Measurements from ENCODE around the gene TMEM79. TPM values are rescaled to one million over a fixed set of nuclear protein-coding genes. Genes with fewer than 3 reads are reported as not detected.

Gene TMEM79
- polyA plus RNA-seq, 1 donor (not counting 4 experiments of a cell fraction or from before 2014, with no cell fraction given) = 14.2 TPM

GRCh38 chr1:156276532-156276931, 7.6 kb upstream of the TMEM79 start:
- H3K9ac ChIP-seq (ENCODE audit: control insufficient read depth, extremely low read depth, insufficient read depth, low read length) = no peak overlapping the region
- peaks cover 7% of the 10 kb centered on the region for H3K4me1 ChIP-seq (ENCODE audit: control insufficient read depth, extremely low read depth, insufficient read depth, low read length)
- no peak for FAIRE-seq
- no peaks in the 10 kb centered on the region for H3K27me3 ChIP-seq (ENCODE audit: control insufficient read depth, extremely low read depth, insufficient read depth, low read length)
- dilution Hi-C loops (cut with MboI; ENCODE audit: extremely low pct_ligation_motif_present, low sequenced_read_pairs) = no loop called here
- no peak overlapping the region for H3K4me3 ChIP-seq (ENCODE audit: control insufficient read depth in 2 of 3, extremely low read depth in 1 of 3, insufficient read depth in 2 of 3, low read depth in 1 of 3, low read length in 3 of 3)
- no peak overlapping the region for H3K4me2 ChIP-seq (ENCODE audit: control insufficient read depth, extremely low read depth, insufficient read depth, low read depth, low read length)
- peaks cover 36 to 52% of the 10 kb centered on the region in 2 experiments for H3K36me3 ChIP-seq (ENCODE audit: control insufficient read depth in 2 of 2, extremely low read depth in 1 of 2, insufficient read depth in 2 of 2, low read length in 2 of 2)
- no peak for DNase-seq (ENCODE audit: low read depth, low spot score)
- no peaks in the 10 kb centered on the region for H4K20me1 ChIP-seq (ENCODE audit: control insufficient read depth, extremely low read depth, insufficient read depth, low read length)
- H2AFZ ChIP-seq (ENCODE audit: control insufficient read depth, low read length) = no peak overlapping the region
- H3K27ac ChIP-seq (ENCODE audit: control insufficient read depth, insufficient read depth, low read length) = no peak overlapping the region
- peaks cover 39% of the 10 kb centered on the region for H3K79me2 ChIP-seq (ENCODE audit: control insufficient read depth, insufficient read depth, low read length)
- H3K9me1 ChIP-seq (ENCODE audit: control insufficient read depth, extremely low read depth, insufficient read depth, low read length) = no peaks in the 10 kb centered on the region
- TF ChIP-seq CTCF (optimal IDR thresholded peaks at IDR 0.05 in 1 of 3, IDR thresholded peaks at IDR 0.05 in 1 of 3, conservative IDR thresholded peaks at IDR 0.05 in 1 of 3; ENCODE audit: extremely low read depth in 1 of 3, insufficient read depth in 2 of 3, low read length in 3 of 3) = no peak
- TF ChIP-seq EZH2 (IDR thresholded peaks at IDR 0.05; ENCODE audit: low read length) = no peak
- no peaks in the 10 kb centered on the region for H3K9me3 ChIP-seq (ENCODE audit: control insufficient read depth, low read depth, low read length)

- peaks cover 35 to 50% of the 10 kb centered on the region in 2 experiments for H3K36me3 ChIP-seq (ENCODE audit: control insufficient read depth in 2 of 2, extremely low read depth in 1 of 2, insufficient read depth in 2 of 2, low read length in 2 of 2)
- H3K9me3 ChIP-seq (ENCODE audit: control insufficient read depth, low read depth, low read length) = no peaks in the 10 kb centered on the region
- H3K4me1 ChIP-seq (ENCODE audit: control insufficient read depth, extremely low read depth, insufficient read depth, low read length) = peaks cover 10% of the 10 kb centered on the region
- H3K27ac ChIP-seq (ENCODE audit: control insufficient read depth, insufficient read depth, low read length) = no peak overlapping the region
- FAIRE-seq (no peak), DNase-seq (ENCODE audit: low read depth, low spot score) (no peak)
- dilution Hi-C loops (cut with MboI; ENCODE audit: extremely low pct_ligation_motif_present, low sequenced_read_pairs) = no loop called here
- no peak overlapping the region for H3K4me3 ChIP-seq (ENCODE audit: control insufficient read depth in 2 of 3, extremely low read depth in 1 of 3, insufficient read depth in 2 of 3, low read depth in 1 of 3, low read length in 3 of 3)
- H3K4me2 ChIP-seq (ENCODE audit: control insufficient read depth, extremely low read depth, insufficient read depth, low read depth, low read length) = no peak overlapping the region
- no peaks in the 10 kb centered on the region for H3K9me1 ChIP-seq (ENCODE audit: control insufficient read depth, extremely low read depth, insufficient read depth, low read length)
- H3K9ac ChIP-seq (ENCODE audit: control insufficient read depth, extremely low read depth, insufficient read depth, low read length) = no peak overlapping the region
- H3K79me2 ChIP-seq (ENCODE audit: control insufficient read depth, insufficient read depth, low read length) = peaks cover 43% of the 10 kb centered on the region
- H4K20me1 ChIP-seq (ENCODE audit: control insufficient read depth, extremely low read depth, insufficient read depth, low read length) = no peaks in the 10 kb centered on the region
- H2AFZ ChIP-seq (ENCODE audit: control insufficient read depth, low read length) = no peak overlapping the region
- TF ChIP-seq EZH2 (IDR thresholded peaks at IDR 0.05; ENCODE audit: low read length) = no peak
- TF ChIP-seq CTCF (optimal IDR thresholded peaks at IDR 0.05 in 1 of 3, IDR thresholded peaks at IDR 0.05 in 1 of 3, conservative IDR thresholded peaks at IDR 0.05 in 1 of 3; ENCODE audit: extremely low read depth in 1 of 3, insufficient read depth in 2 of 3, low read length in 3 of 3) = no peak
- H3K27me3 ChIP-seq (ENCODE audit: control insufficient read depth, extremely low read depth, insufficient read depth, low read length) = no peaks in the 10 kb centered on the region
These were observed 7.2 kb upstream of the TMEM79 start for GRCh38 chr1:156276966-156277381.

All from keratinocyte (primary cell).